GM21515 (cell line): Measurements from ENCODE around the gene APH1B.

Source experiments
- ATAC-seq: cut with Tn5 transposase; IDR thresholded peaks from one replicate; pipeline ENCODE4 v1.9.1; 2021; ENCODE audit not compliant: unreplicated experiment

The APH1B gene

GRCh38 chr15:63350178-63350621, 72.8 kb downstream of the APH1B start:
- ATAC-seq: no peak

GRCh38 chr15:63351170-63351569, 73.8 kb downstream of the APH1B start:
- ATAC-seq: no peak

- no peak for ATAC-seq
Observed at GRCh38 chr15:63352808-63353207, 75.4 kb downstream of the APH1B start.

- ATAC-seq: no peak
Observed at GRCh38 chr15:63353261-63353660, 75.9 kb downstream of the APH1B start.

GRCh38 chr15:63353887-63354286, 76.5 kb downstream of the APH1B start:
- ATAC-seq: no peak

- no peak for ATAC-seq
Observed at GRCh38 chr15:63354821-63355650, 77.6 kb downstream of the APH1B start.

- no peak for ATAC-seq
Observed at GRCh38 chr15:63357061-63357460, 79.7 kb downstream of the APH1B start.

GRCh38 chr15:63357731-63358130, 80.3 kb downstream of the APH1B start:
- no peak for ATAC-seq

- ATAC-seq: no peak
Observed at GRCh38 chr15:63358241-63359029, 81.0 kb downstream of the APH1B start.
